Suppressor macrophage (primary cell): ENCODE measurements around the gene PLXNA1.

Source experiments
- DNase-seq, 4 experiments: peaks; one replicate each; pipeline ENCODE4 v3.0.0-alpha.2; 2020 to 2022

PLXNA1 gene

GRCh38 chr3:127003175-127003555, 20.2 kb downstream of the PLXNA1 start:
- no peak for DNase-seq

- DNase-seq, result no peak
Measured at GRCh38 chr3:127003601-127004280, 20.8 kb downstream of the PLXNA1 start.

- DNase-seq, result no peak
Measured at GRCh38 chr3:127004641-127005397, 21.9 kb downstream of the PLXNA1 start.

- no peak for DNase-seq
Measured at GRCh38 chr3:127005864-127006500, 23.1 kb downstream of the PLXNA1 start.

GRCh38 chr3:127006781-127007436, 24.0 kb downstream of the PLXNA1 start:
- no peak for DNase-seq

- DNase-seq, result no peak
Measured at GRCh38 chr3:127008236-127008635, 25.3 kb downstream of the PLXNA1 start.

GRCh38 chr3:127009531-127009930, 26.6 kb downstream of the PLXNA1 start:
- no peak for DNase-seq

GRCh38 chr3:127011270-127011992, 28.5 kb downstream of the PLXNA1 start:
- DNase-seq, result peak in 3 of 4 experiments; percentile 7 to 27 (median 16)

GRCh38 chr3:127012091-127012490, 29.2 kb downstream of the PLXNA1 start:
- peak in 1 of 4 experiments; percentile 2 for DNase-seq

- DNase-seq, result no peak
Measured at GRCh38 chr3:127013181-127013580, 30.3 kb downstream of the PLXNA1 start.

- DNase-seq, result peak; percentile 55 to 82 (median 76)
Measured at GRCh38 chr3:127013758-127014535, 31.0 kb downstream of the PLXNA1 start.

- peak in 2 of 4 experiments; percentile 5 to 24 for DNase-seq
Measured at GRCh38 chr3:127014536-127015281, 31.8 kb downstream of the PLXNA1 start.

- DNase-seq, result peak in 3 of 4 experiments; percentile 6 to 25 (median 21)
Measured at GRCh38 chr3:127015282-127016042, 32.5 kb downstream of the PLXNA1 start.

GRCh38 chr3:127016043-127016343, 33.1 kb downstream of the PLXNA1 start:
- no peak for DNase-seq

- DNase-seq, result no peak
Measured at GRCh38 chr3:127016461-127016860, 33.5 kb downstream of the PLXNA1 start.

- DNase-seq, result no peak
Measured at GRCh38 chr3:127017229-127017628, 34.3 kb downstream of the PLXNA1 start.

GRCh38 chr3:127017781-127018180, 34.9 kb downstream of the PLXNA1 start:
- no peak for DNase-seq

- DNase-seq, result no peak
Measured at GRCh38 chr3:127018306-127018828, 35.5 kb downstream of the PLXNA1 start.

- DNase-seq, result no peak
Measured at GRCh38 chr3:127019449-127019848, 36.5 kb downstream of the PLXNA1 start.

GRCh38 chr3:127020543-127020942, 37.6 kb downstream of the PLXNA1 start:
- no peak for DNase-seq
